Right lobe of liver (tissue), 6 donors: ENCODE data around the gene POLG. TPM values are rescaled to one million over a fixed set of nuclear protein-coding genes. Genes with fewer than 3 reads are reported as not detected.

ENCODE experiments used
- ATAC-seq, 4 donors: fragments of 200-7000 bp; cut with Tn5 transposase; one replicate each; pipeline ENCODE4 v1.9.1; 2020; ENCODE audit warnings: mild to moderate bottlenecking in 4 of 4, moderate library complexity in 4 of 4
- DNase-seq, 3 donors: peaks; one replicate each; pipeline ENCODE4 v3.0.0-alpha.2; 2020
- H3K27ac ChIP-seq, 3 donors: fragments of 200-600 bp; one replicate each; pipeline ENCODE4 v1.8.0; 2022
- H3K27me3 ChIP-seq, 2 donors: fragments of 200-600 bp; one replicate each; pipeline ENCODE4 v1.8.0; 2022
- H3K36me3 ChIP-seq, 4 donors: fragments of 200-600 bp; sonication (generic) in 1 of 4; one replicate each; pipeline versions ENCODE4 v1.5.1 to v1.8.0; 2017 to 2022; ENCODE audit warnings: control low read depth in 1 of 4
- H3K4me1 ChIP-seq, 4 donors: fragments of 200-600 bp; sonication (generic) in 1 of 4; one replicate each; pipeline versions ENCODE4 v1.5.1 to v1.8.0; 2017 to 2022; ENCODE audit warnings: control low read depth in 1 of 4
- H3K4me3 ChIP-seq, 3 donors: fragments of 200-600 bp; one replicate each; pipeline ENCODE4 v1.8.0; 2022
- H3K9me3 ChIP-seq, 4 donors: fragments of 200-600 bp; sonication (generic) in 1 of 4; one replicate each; pipeline versions ENCODE4 v1.5.1 to v1.8.0; 2017 to 2022; ENCODE audit warnings: control low read depth in 1 of 4
- CTCF ChIP-seq, 4 donors: fragments of 200-600 bp in 3 of 4; fragments of 450-650 bp in 1 of 4; IDR thresholded peaks; one replicate each; pipeline versions ENCODE4 v1.5.1 to v1.8.0; 2016 to 2022; ENCODE audit warnings: antibody characterized with exemption in 4 of 4, mild to moderate bottlenecking in 2 of 4
- POLR2A ChIP-seq: fragments of 450-650 bp; IDR thresholded peaks from one replicate; pipeline ENCODE4 v1.6.1; 2017; ENCODE audit warnings: antibody characterized with exemption, mild to moderate bottlenecking
- WGBS: methylation state at CpG from one replicate; pipeline ENCODE4 v1.1.6; 2018; ENCODE audit warnings: low coverage, low lambda C conversion rate; ENCODE audit not compliant: insufficient coverage; ENCODE audit errors: missing lambda C conversion rate; 5-methylcytosine and 5-hydroxymethylcytosine counted together
- intact Hi-C, 2 donors: fragments of 100-400 bp; cut with DNase I; formaldehyde crosslinking; loops; one replicate each; pipeline versions ENCODE4 v1.11.2 to v1.14.1; 2022
- total RNA-seq, 6 experiments: library from RNA; depleted of rRNA in 2 of 6; stranded (reverse); fragments of >200 nt in 2 of 6; fragmentation: NEBNext Ultra II Directional in 3 of 6; extraction: Animal tissue kit (Norgen Biotek cat#: 25700) in 3 of 6; gene quantifications; one replicate each; pipeline versions ENCODE4 v1.1.0 to v1.2.4, GENCODE V29; 2016 to 2023
- donor health status: DM: no; HTN: yes; CAD: no.
- donor health status: DM: no; HTN: no; CAD: no.
- donor health status: DM: no; HTN: no; CAD: no.
- donor health status: DM: no; HTN: yes; CAD: no.
- donor health status: DM: no; HTN: yes; CAD: no.

Gene POLG
- total RNA-seq, 6 experiments from 2014 or later, result 26.3 to 34.7 (median 30.3) TPM

DNA sequence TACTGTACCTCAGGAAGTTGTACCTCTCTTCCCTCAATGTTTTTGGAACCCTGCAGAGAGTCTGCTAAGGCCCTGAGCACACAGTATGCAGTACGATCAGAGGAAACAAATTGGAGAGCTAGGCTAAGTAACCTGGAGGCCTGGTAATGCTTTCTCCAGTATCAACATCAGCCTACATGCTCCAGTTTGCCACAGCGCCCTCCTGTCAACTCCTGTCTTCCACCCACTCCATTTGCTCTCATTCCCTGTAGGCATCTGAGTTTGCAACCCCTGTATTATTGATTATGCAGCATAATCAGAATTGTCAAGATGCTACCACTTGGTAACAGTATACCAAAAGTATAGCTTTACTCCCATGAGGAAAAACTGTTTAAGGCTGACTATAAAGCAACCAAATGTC is 14.4 kb downstream of the POLG start:
- Histone ChIP-seq H3K4me3 (no peak overlapping the region), H3K36me3 (peaks cover 0 to 81% (median 46%) of the 10 kb centered on the region in 4 donors), H3K4me1 (peaks cover 0 to 12% (median 3%) of the 10 kb centered on the region in 4 donors), H3K27me3 (no peaks in the 10 kb centered on the region), H3K27ac (no peak overlapping the region), H3K9me3 (no peaks in the 10 kb centered on the region)
- intact Hi-C loops, result no loop called here
- ATAC-seq, result no peak
- DNase-seq, result no peak
- 76% methylated on average over 2 of the region's 2 CpGs for WGBS
- TF ChIP-seq CTCF (IDR thresholded peaks at IDR 0.05) (no peak), POLR2A (no peak)

DNA sequence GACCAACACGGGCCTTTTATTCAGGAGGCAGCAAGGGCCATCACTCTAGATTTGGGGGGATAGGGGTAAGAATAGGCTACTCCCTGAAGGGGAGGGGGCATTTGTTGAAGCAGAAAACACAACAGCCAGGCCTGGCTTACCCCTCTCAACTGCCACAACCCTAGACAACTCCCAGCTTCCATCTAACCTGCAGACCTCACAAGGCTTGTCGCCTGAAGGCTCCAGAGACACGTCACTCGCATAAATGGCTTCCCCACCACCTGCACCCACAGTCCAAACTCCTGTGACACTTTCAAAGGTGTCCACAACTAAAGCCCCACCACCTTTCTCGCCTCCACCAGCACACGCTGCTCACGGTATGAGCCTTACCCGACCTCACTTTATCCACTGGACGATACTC is 14.9 kb downstream of the POLG start:
- Histone ChIP-seq H3K4me3 (no peak overlapping the region), H3K36me3 (peaks cover 0 to 84% (median 45%) of the 10 kb centered on the region in 4 donors), H3K9me3 (no peaks in the 10 kb centered on the region), H3K27ac (no peak overlapping the region), H3K4me1 (peaks cover 0 to 12% (median 3%) of the 10 kb centered on the region in 4 donors), H3K27me3 (no peaks in the 10 kb centered on the region)
- TF ChIP-seq POLR2A (no peak), CTCF (IDR thresholded peaks at IDR 0.05) (no peak)
- intact Hi-C loops, result no loop called here
- WGBS, result 92% methylated on average over 7 of the region's 9 CpGs
- no peak for DNase-seq
- ATAC-seq, result no peak

DNA sequence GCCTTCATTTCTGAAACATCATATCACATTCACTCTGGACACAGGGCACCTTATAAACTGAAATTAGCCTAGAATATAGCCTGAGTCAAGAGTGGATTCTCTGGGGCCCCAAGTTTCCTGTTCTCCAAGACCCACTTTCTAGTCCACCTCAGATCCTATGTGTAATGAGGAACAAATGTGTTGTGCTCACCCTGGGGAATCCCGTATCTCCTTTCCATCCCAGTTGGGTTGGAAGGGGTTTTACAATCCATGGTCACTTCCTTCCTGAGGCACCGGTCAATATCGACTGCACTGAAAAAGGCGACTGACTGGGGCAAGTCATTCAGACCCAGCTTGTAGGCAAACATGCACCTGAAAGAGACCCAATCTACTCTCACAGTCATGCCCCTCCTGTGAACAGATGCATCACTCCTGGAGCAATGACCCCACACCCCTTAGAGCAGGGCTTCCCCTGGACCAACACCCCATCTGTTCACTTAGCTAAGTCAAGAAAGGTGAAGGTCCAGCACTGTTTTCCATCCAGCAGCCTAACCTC is 17.4 kb downstream of the POLG start:
- H3K4me1 ChIP-seq, result peaks cover 0 to 12% (median 3%) of the 10 kb centered on the region in 4 donors
- no peaks in the 10 kb centered on the region for H3K27me3 ChIP-seq
- intact Hi-C loops, result no loop called here
- ATAC-seq (no peak), DNase-seq (no peak)
- no peak for TF ChIP-seq POLR2A
- no peak for TF ChIP-seq CTCF (IDR thresholded peaks at IDR 0.05)
- WGBS, result 40% methylated on average over 4 of the region's 4 CpGs
- no peaks in the 10 kb centered on the region for H3K9me3 ChIP-seq
- peaks cover 0 to 64% (median 31%) of the 10 kb centered on the region in 4 donors for H3K36me3 ChIP-seq
- no peak overlapping the region for H3K27ac ChIP-seq
- H3K4me3 ChIP-seq, result no peak overlapping the region

GRCh38 chr15:89316504-89316903 is 18.1 kb downstream of the POLG start:
- no peak for DNase-seq
- peaks cover 0 to 7% (median 3%) of the 10 kb centered on the region in 4 donors for H3K4me1 ChIP-seq
- WGBS, result 98% methylated on average over 5 of the region's 5 CpGs
- peaks cover 0 to 64% (median 31%) of the 10 kb centered on the region in 4 donors for H3K36me3 ChIP-seq
- intact Hi-C loops, result no loop called here
- TF ChIP-seq POLR2A (no peak), CTCF (IDR thresholded peaks at IDR 0.05) (no peak)
- H3K4me3 ChIP-seq, result no peak overlapping the region
- no peak overlapping the region for H3K27ac ChIP-seq
- H3K27me3 ChIP-seq, result no peaks in the 10 kb centered on the region
- no peaks in the 10 kb centered on the region for H3K9me3 ChIP-seq
- no peak for ATAC-seq
